DND-41 (cell line): Measurements from ENCODE around the gene ITGB7.

Experiments used
- EZH2 ChIP-seq: IDR thresholded peaks from 3 replicates; pipeline ENCODE4 v1.6.1; 2012; ENCODE audit warnings: borderline replicate concordance, low read depth, mild to moderate bottlenecking, moderate library complexity, low read length, inconsistent platforms; ENCODE audit not compliant: severe bottlenecking
- TF ChIP-seq, protein P1 (sequence below): IDR thresholded peaks from 2 replicates; pipeline ENCODE4 v1.5.1; 2012; ENCODE audit warnings: borderline replicate concordance, low read length, moderate library complexity, mild to moderate bottlenecking; ENCODE audit not compliant: poor library complexity, severe bottlenecking; ENCODE audit errors: extremely low read depth

GRCh38 chr12:53151039-53151438, 56.0 kb downstream of the ITGB7 start:
- TF ChIP-seq, protein P1, sequence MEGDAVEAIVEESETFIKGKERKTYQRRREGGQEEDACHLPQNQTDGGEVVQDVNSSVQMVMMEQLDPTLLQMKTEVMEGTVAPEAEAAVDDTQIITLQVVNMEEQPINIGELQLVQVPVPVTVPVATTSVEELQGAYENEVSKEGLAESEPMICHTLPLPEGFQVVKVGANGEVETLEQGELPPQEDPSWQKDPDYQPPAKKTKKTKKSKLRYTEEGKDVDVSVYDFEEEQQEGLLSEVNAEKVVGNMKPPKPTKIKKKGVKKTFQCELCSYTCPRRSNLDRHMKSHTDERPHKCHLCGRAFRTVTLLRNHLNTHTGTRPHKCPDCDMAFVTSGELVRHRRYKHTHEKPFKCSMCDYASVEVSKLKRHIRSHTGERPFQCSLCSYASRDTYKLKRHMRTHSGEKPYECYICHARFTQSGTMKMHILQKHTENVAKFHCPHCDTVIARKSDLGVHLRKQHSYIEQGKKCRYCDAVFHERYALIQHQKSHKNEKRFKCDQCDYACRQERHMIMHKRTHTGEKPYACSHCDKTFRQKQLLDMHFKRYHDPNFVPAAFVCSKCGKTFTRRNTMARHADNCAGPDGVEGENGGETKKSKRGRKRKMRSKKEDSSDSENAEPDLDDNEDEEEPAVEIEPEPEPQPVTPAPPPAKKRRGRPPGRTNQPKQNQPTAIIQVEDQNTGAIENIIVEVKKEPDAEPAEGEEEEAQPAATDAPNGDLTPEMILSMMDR: no peak
- TF ChIP-seq EZH2: no peak
